Hepatocyte (in vitro differentiated cells): ENCODE data around the gene ALG12.

Experiments
- EZH2 ChIP-seq: fragments of 200-600 bp; sonication (generic); IDR thresholded peaks from 2 replicates; pipeline ENCODE4 v1.6.1; 2016; ENCODE audit warnings: antibody characterized with exemption, mild to moderate bottlenecking, borderline replicate concordance
- TF ChIP-seq, protein P1 (sequence below): fragments of 200-600 bp; sonication (generic); IDR thresholded peaks from 2 replicates; pipeline ENCODE4 v1.5.1; 2016; ENCODE audit warnings: antibody characterized with exemption, mild to moderate bottlenecking; ENCODE audit not compliant: poor library complexity

- TF ChIP-seq, protein P1, sequence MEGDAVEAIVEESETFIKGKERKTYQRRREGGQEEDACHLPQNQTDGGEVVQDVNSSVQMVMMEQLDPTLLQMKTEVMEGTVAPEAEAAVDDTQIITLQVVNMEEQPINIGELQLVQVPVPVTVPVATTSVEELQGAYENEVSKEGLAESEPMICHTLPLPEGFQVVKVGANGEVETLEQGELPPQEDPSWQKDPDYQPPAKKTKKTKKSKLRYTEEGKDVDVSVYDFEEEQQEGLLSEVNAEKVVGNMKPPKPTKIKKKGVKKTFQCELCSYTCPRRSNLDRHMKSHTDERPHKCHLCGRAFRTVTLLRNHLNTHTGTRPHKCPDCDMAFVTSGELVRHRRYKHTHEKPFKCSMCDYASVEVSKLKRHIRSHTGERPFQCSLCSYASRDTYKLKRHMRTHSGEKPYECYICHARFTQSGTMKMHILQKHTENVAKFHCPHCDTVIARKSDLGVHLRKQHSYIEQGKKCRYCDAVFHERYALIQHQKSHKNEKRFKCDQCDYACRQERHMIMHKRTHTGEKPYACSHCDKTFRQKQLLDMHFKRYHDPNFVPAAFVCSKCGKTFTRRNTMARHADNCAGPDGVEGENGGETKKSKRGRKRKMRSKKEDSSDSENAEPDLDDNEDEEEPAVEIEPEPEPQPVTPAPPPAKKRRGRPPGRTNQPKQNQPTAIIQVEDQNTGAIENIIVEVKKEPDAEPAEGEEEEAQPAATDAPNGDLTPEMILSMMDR, result no peak
- TF ChIP-seq EZH2, result no peak
These were observed 46.8 kb downstream of the ALG12 start for GRCh38 chr22:49871482-49871881.
